Liver (tissue), 9 donors: ENCODE measurements around the gene SH3PXD2A. TPM values are rescaled to one million over a fixed set of nuclear protein-coding genes. Genes with fewer than 3 reads are reported as not detected.

Source experiments
- DNase-seq: peaks from one replicate; pipeline ENCODE4 v3.0.0-alpha.2; 2017; ENCODE audit warnings: low spot score
- H3K27ac ChIP-seq, 2 donors: one replicate each; pipeline ENCODE4 v1.7.0; 2013; ENCODE audit warnings: inconsistent platforms in 2 of 2, low read length in 2 of 2, control low read depth in 1 of 2, low read depth in 1 of 2, mild to moderate bottlenecking in 1 of 2
- H3K27me3 ChIP-seq, 4 donors: one replicate each; pipeline versions ENCODE4 v1.6.1 to v1.7.0; 2013; ENCODE audit warnings: low read length in 3 of 4, inconsistent platforms in 1 of 4, mild to moderate bottlenecking in 1 of 4, moderate library complexity in 1 of 4; ENCODE audit not compliant: control insufficient read depth in 4 of 4, insufficient read depth in 4 of 4
- H3K36me3 ChIP-seq, 4 donors: one replicate each; pipeline versions ENCODE4 v1.6.1 to v1.7.0; 2013; ENCODE audit warnings: low read length in 3 of 4, mild to moderate bottlenecking in 3 of 4, low read depth in 1 of 4, moderate library complexity in 1 of 4; ENCODE audit not compliant: control insufficient read depth in 4 of 4, insufficient read depth in 3 of 4
- H3K4me1 ChIP-seq, 4 donors: one replicate each; pipeline versions ENCODE4 v1.6.1 to v1.7.0; 2013; ENCODE audit warnings: low read length in 3 of 4, mild to moderate bottlenecking in 3 of 4, moderate library complexity in 1 of 4; ENCODE audit not compliant: control insufficient read depth in 4 of 4, insufficient read depth in 4 of 4
- H3K4me3 ChIP-seq, 3 donors: one replicate each; pipeline versions ENCODE4 v1.6.1 to v1.7.0; 2013; ENCODE audit warnings: low read length in 3 of 3, control low read depth in 1 of 3, low read depth in 1 of 3, mild to moderate bottlenecking in 1 of 3
- H3K9ac ChIP-seq, 2 donors: one replicate each; pipeline ENCODE4 v1.7.0; 2013; ENCODE audit warnings: low read length in 2 of 2, mild to moderate bottlenecking in 2 of 2, moderate library complexity in 2 of 2, control low read depth in 1 of 2, low read depth in 1 of 2
- H3K9me3 ChIP-seq, 4 donors: one replicate each; pipeline versions ENCODE4 v1.6.1 to v1.7.0; 2013; ENCODE audit warnings: low read length in 3 of 4; ENCODE audit not compliant: control insufficient read depth in 4 of 4
- EGR1 ChIP-seq, 2 donors: IDR thresholded peaks; 2 replicates each; pipeline ENCODE4 v1.6.1; 2016 to 2018; ENCODE audit warnings: antibody characterized with exemption in 2 of 2, low read depth in 2 of 2
- FOXA1 ChIP-seq: IDR thresholded peaks from 2 replicates; pipeline ENCODE4 v1.6.1; 2016; ENCODE audit warnings: antibody characterized with exemption
- FOXA2 ChIP-seq: IDR thresholded peaks from 2 replicates; pipeline ENCODE4 v1.6.1; 2016; ENCODE audit warnings: antibody characterized with exemption
- GABPA ChIP-seq, 2 donors: IDR thresholded peaks in 1 of 2; conservative IDR thresholded peaks in 1 of 2; 2 replicates each; pipeline ENCODE4 v1.6.1; 2016; ENCODE audit warnings: antibody characterized with exemption in 2 of 2, mild to moderate bottlenecking in 1 of 2, moderate library complexity in 1 of 2
- HNF4A ChIP-seq, 2 donors: conservative IDR thresholded peaks; 2 replicates each; pipeline ENCODE4 v1.6.1; 2016; ENCODE audit warnings: antibody characterized with exemption in 2 of 2, mild to moderate bottlenecking in 2 of 2
- HNF4G ChIP-seq: IDR thresholded peaks from 2 replicates; pipeline ENCODE4 v1.6.1; 2016; ENCODE audit warnings: antibody characterized with exemption
- JUND ChIP-seq, 2 donors: IDR thresholded peaks; 2 replicates each; pipeline ENCODE4 v1.6.1; 2016; ENCODE audit warnings: antibody characterized with exemption in 2 of 2
- NR2F2 ChIP-seq: IDR thresholded peaks from 2 replicates; pipeline ENCODE4 v1.6.1; 2016; ENCODE audit warnings: antibody characterized with exemption
- RAD21 ChIP-seq, 2 donors: IDR thresholded peaks; 2 replicates each; pipeline ENCODE4 v1.6.1; 2016; ENCODE audit warnings: antibody characterized with exemption in 2 of 2, mild to moderate bottlenecking in 2 of 2
- RXRA ChIP-seq, 2 donors: IDR thresholded peaks; 2 replicates each; pipeline ENCODE4 v1.6.1; 2017 to 2018; ENCODE audit warnings: antibody characterized with exemption in 2 of 2, mild to moderate bottlenecking in 1 of 2
- SP1 ChIP-seq: IDR thresholded peaks from 2 replicates; pipeline ENCODE4 v1.6.1; 2018; ENCODE audit warnings: antibody characterized with exemption, mild to moderate bottlenecking
- YY1 ChIP-seq: IDR thresholded peaks from 2 replicates; pipeline ENCODE4 v1.6.1; 2016; ENCODE audit warnings: antibody characterized with exemption, mild to moderate bottlenecking
- WGBS: extraction: QIAGEN DNeasy Blood & Tissue Kit; methylation state at CpG from one replicate; pipeline ENCODE4 v1.1.7; 2013; 5-methylcytosine and 5-hydroxymethylcytosine counted together
- polyA plus RNA-seq, 2 donors: library from polyadenylated mRNA; stranded (reverse) in 1 of 2; unstranded in 1 of 2; fragments of 200-250 nt in 1 of 2; fragments of >200 nt in 1 of 2; fragmentation: Nextera tagmentation in 1 of 2; extraction: Ambion mirVana in 1 of 2; gene quantifications; one replicate each; pipeline versions ENCODE4 v1.2.1 to v1.2.3, GENCODE V29; 2013 to 2015
- total RNA-seq, 2 donors: library from RNA; depleted of rRNA; stranded (reverse); fragments of >200 nt; gene quantifications; one replicate each; pipeline ENCODE4 v1.2.3, GENCODE V29; 2014
- TF ChIP-seq, protein P1 (sequence below): IDR thresholded peaks from 2 replicates; pipeline ENCODE4 v1.6.1; 2016; ENCODE audit warnings: antibody characterized with exemption
- TF ChIP-seq, protein P2 (sequence below): fragments of 150-350 bp; IDR thresholded peaks from 2 replicates; pipeline ENCODE4 v1.5.1; 2017; ENCODE audit warnings: improper control_type of control experiment, low read depth, low read length; ENCODE audit not compliant: missing input control
- TF ChIP-seq, protein P3 (sequence below): IDR thresholded peaks from 2 replicates; pipeline ENCODE4 v1.6.1; 2016; ENCODE audit warnings: antibody characterized with exemption, mild to moderate bottlenecking
- TF ChIP-seq, protein P4 (sequence below): IDR thresholded peaks from 2 replicates; pipeline ENCODE4 v1.6.1; 2016; ENCODE audit warnings: antibody characterized with exemption
- TF ChIP-seq, protein P5 (sequence below): IDR thresholded peaks from 2 replicates; pipeline ENCODE4 v1.6.1; 2016; ENCODE audit warnings: antibody characterized with exemption
- donor health status: healthy.
- donor health status: healthy.
- donor health status: healthy.
- donor health status: healthy.
- donor health status: healthy.

Gene SH3PXD2A
- total and polyA plus RNA-seq, 4 donors: 0.82 to 5.5 (median 3.9) TPM

DNA sequence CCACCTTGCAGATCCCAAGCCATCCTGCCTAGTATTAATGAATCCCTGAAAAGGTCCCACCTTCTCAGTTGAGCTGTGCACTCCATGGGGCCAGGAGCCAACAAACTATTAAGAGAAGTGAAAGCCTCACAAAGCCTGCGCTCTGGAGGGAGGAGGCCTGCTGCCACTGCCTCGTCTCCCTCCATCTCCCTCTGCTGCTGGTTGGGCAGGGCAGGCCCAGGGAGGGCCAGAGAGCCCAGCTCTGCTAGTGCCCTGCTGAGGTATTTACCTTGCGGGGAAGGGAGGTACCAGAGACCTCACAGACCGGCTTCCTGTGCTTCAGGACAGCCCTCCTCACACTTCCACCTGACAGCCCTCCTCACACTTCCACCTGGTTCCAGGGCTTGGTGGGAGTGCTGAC lies 171.5 kb downstream of the SH3PXD2A start:
- no peaks in the 10 kb centered on the region for H3K36me3 ChIP-seq
- H3K9me3 ChIP-seq: no peaks in the 10 kb centered on the region
- WGBS: 92% methylated on average over 4 of the region's 4 CpGs
- H3K4me3 ChIP-seq: no peak overlapping the region
- TF ChIP-seq, protein P1, sequence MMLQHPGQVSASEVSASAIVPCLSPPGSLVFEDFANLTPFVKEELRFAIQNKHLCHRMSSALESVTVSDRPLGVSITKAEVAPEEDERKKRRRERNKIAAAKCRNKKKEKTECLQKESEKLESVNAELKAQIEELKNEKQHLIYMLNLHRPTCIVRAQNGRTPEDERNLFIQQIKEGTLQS: no peak
- TF ChIP-seq HNF4A (conservative IDR thresholded peaks at IDR 0.05) (no peak), HNF4G (no peak), JUND (IDR thresholded peaks at IDR 0.05) (no peak), RXRA (IDR thresholded peaks at IDR 0.05) (no peak), NR2F2 (no peak), GABPA (IDR thresholded peaks at IDR 0.05 in 1 of 2, conservative IDR thresholded peaks at IDR 0.05 in 1 of 2) (no peak), FOXA2 (no peak), EGR1 (IDR thresholded peaks at IDR 0.05; ENCODE audit: low read depth in 2 of 2) (no peak), SP1 (no peak), RAD21 (IDR thresholded peaks at IDR 0.05) (no peak), YY1 (no peak), FOXA1 (no peak)
- TF ChIP-seq, protein P2, sequence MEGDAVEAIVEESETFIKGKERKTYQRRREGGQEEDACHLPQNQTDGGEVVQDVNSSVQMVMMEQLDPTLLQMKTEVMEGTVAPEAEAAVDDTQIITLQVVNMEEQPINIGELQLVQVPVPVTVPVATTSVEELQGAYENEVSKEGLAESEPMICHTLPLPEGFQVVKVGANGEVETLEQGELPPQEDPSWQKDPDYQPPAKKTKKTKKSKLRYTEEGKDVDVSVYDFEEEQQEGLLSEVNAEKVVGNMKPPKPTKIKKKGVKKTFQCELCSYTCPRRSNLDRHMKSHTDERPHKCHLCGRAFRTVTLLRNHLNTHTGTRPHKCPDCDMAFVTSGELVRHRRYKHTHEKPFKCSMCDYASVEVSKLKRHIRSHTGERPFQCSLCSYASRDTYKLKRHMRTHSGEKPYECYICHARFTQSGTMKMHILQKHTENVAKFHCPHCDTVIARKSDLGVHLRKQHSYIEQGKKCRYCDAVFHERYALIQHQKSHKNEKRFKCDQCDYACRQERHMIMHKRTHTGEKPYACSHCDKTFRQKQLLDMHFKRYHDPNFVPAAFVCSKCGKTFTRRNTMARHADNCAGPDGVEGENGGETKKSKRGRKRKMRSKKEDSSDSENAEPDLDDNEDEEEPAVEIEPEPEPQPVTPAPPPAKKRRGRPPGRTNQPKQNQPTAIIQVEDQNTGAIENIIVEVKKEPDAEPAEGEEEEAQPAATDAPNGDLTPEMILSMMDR: no peak
- TF ChIP-seq, protein P3, sequence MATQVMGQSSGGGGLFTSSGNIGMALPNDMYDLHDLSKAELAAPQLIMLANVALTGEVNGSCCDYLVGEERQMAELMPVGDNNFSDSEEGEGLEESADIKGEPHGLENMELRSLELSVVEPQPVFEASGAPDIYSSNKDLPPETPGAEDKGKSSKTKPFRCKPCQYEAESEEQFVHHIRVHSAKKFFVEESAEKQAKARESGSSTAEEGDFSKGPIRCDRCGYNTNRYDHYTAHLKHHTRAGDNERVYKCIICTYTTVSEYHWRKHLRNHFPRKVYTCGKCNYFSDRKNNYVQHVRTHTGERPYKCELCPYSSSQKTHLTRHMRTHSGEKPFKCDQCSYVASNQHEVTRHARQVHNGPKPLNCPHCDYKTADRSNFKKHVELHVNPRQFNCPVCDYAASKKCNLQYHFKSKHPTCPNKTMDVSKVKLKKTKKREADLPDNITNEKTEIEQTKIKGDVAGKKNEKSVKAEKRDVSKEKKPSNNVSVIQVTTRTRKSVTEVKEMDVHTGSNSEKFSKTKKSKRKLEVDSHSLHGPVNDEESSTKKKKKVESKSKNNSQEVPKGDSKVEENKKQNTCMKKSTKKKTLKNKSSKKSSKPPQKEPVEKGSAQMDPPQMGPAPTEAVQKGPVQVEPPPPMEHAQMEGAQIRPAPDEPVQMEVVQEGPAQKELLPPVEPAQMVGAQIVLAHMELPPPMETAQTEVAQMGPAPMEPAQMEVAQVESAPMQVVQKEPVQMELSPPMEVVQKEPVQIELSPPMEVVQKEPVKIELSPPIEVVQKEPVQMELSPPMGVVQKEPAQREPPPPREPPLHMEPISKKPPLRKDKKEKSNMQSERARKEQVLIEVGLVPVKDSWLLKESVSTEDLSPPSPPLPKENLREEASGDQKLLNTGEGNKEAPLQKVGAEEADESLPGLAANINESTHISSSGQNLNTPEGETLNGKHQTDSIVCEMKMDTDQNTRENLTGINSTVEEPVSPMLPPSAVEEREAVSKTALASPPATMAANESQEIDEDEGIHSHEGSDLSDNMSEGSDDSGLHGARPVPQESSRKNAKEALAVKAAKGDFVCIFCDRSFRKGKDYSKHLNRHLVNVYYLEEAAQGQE: no peak
- TF ChIP-seq, protein P4, sequence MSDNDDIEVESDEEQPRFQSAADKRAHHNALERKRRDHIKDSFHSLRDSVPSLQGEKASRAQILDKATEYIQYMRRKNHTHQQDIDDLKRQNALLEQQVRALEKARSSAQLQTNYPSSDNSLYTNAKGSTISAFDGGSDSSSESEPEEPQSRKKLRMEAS: no peak
- TF ChIP-seq, protein P5, sequence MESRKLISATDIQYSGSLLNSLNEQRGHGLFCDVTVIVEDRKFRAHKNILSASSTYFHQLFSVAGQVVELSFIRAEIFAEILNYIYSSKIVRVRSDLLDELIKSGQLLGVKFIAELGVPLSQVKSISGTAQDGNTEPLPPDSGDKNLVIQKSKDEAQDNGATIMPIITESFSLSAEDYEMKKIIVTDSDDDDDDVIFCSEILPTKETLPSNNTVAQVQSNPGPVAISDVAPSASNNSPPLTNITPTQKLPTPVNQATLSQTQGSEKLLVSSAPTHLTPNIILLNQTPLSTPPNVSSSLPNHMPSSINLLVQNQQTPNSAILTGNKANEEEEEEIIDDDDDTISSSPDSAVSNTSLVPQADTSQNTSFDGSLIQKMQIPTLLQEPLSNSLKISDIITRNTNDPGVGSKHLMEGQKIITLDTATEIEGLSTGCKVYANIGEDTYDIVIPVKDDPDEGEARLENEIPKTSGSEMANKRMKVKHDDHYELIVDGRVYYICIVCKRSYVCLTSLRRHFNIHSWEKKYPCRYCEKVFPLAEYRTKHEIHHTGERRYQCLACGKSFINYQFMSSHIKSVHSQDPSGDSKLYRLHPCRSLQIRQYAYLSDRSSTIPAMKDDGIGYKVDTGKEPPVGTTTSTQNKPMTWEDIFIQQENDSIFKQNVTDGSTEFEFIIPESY: no peak
- no peak overlapping the region for H3K27ac ChIP-seq
- DNase-seq: no peak
- H3K4me1 ChIP-seq: no peaks in the 10 kb centered on the region
- H3K27me3 ChIP-seq: no peaks in the 10 kb centered on the region
- no peak overlapping the region for H3K9ac ChIP-seq

DNA sequence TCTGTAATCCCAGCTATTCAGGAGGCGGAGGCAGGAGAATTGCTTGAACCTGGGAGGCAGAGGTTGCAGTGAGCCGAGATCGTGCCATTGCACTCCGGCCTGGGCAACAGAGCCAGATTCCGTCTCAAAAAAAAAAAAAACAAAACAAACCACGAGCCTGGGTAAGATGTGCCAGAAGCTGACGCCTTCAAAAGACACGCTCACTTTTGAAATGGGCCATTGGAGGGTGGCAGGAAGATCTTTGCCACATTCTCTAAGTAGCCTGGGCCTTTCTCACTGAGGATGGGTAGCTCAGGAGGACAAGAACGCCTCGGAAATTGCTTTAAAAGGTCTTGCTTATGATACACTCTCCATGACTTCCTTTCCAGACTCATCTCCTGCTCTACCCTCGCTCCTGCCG lies 172.7 kb downstream of the SH3PXD2A start:
- Histone ChIP-seq H3K4me3 (no peak overlapping the region), H3K4me1 (peaks cover 0 to 2% (median 0%) of the 10 kb centered on the region in 4 donors), H3K27me3 (no peaks in the 10 kb centered on the region), H3K27ac (no peak overlapping the region), H3K9me3 (no peaks in the 10 kb centered on the region), H3K36me3 (no peaks in the 10 kb centered on the region), H3K9ac (no peak overlapping the region)
- 94% methylated on average over 12 of the region's 12 CpGs for WGBS
- no peak for DNase-seq
- TF ChIP-seq, protein P3: no peak
- TF ChIP-seq, protein P2: no peak
- TF ChIP-seq FOXA2 (no peak), RAD21 (IDR thresholded peaks at IDR 0.05) (no peak), FOXA1 (no peak), YY1 (no peak), HNF4A (conservative IDR thresholded peaks at IDR 0.05) (no peak), GABPA (IDR thresholded peaks at IDR 0.05 in 1 of 2, conservative IDR thresholded peaks at IDR 0.05 in 1 of 2) (no peak), RXRA (IDR thresholded peaks at IDR 0.05) (no peak), HNF4G (no peak)
- TF ChIP-seq, protein P4: no peak
